Fibroblast of skin of abdomen (primary cell): Measurements from ENCODE around the gene SHISA5.
"Not testable (repeated sequence)": the region's sequence is repeated elsewhere in the genome, so short reads cannot be mapped to it uniquely, and the experiment has no call there.

Experiments used
- DNase-seq: peaks from one replicate; pipeline ENCODE4 v3.0.0-alpha.2; 2013

Gene SHISA5

GRCh38 chr3:48476426-48477053, 27.4 kb downstream of the SHISA5 start:
- no peak for DNase-seq

- DNase-seq = no peak
Observed at GRCh38 chr3:48475188-48475587, 28.8 kb downstream of the SHISA5 start.

GRCh38 chr3:48474619-48475018, 29.4 kb downstream of the SHISA5 start:
- no peak for DNase-seq

- DNase-seq = not testable (repeated sequence)
Observed at GRCh38 chr3:48474031-48474430, 29.9 kb downstream of the SHISA5 start.

DNA sequence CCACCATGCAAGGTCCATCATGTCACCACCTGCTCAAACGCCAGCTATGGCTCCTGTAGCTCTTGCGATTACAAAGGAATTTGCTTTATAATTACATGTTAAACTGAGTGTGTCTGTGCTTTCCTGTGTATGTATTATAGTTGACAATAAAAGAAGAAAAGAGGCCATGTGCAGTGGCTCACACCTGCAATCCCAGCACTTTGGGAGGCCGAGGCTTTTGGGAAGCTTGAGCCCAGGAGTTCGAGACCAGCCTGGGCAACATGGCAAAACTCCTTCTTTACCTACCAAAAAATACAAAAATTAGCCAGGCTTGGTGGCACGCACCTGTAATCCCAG, 30.4 kb downstream of the SHISA5 start:
- no peak for DNase-seq

DNA sequence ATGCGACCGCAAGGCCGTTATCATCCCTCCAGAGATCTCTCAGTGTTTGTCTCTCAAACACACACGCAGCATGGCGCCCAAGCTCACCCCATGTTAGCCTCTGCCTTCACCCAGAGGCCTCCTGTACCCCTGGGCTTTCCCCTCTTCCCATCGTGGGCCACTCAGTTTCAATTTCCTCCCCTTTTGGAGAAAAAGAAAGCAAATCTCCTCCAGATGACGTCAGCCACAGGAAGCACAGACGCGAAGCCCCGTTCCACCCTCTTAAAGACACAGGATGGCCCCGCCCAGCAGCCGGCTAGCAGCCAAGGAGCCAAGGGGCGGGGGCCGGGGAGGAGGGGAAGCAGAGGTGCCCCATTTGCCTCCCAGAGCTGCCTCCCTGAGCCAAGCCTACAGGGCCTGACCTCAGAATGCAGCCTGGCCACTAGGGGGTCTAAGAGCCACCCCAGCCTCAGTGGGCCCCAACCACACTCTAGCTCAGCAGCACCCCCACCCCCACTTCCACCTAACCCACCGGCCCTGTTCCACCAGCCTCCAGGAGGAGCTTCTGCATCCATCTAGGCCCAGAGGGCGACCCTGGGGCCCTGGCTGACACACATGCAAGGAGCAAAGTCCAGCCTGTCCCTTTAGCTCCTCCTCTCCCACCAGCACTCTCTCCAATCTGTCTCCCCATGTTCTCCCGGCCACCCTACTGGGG, 30.9 kb downstream of the SHISA5 start:
- peak; percentile 91 for DNase-seq

- no peak for DNase-seq
Observed at GRCh38 chr3:48472673-48472922, 31.4 kb downstream of the SHISA5 start.

DNA sequence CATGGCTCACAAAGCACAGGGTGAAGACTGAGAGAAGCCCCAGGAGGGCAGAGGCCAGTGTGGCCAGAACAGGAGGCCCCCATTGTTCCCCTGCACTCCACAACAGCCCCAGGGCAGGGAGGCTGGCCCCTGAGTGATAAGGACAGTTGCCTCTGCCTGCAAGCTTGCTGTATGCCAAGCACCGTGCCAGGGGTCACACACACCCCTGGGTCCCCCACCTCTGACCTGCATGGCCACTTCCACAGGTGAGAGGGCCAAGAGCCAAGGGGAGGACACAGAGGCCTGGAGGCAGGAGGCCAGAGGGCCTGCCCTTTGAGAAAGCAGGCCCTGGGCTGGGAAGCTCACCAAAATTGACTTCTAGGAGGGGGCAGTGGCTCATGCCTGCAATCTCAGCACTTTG, 33.7 kb downstream of the SHISA5 start:
- no peak for DNase-seq

GRCh38 chr3:48469046-48469915, 34.7 kb downstream of the SHISA5 start:
- DNase-seq = no peak

GRCh38 chr3:48468329-48468731, 35.6 kb downstream of the SHISA5 start:
- no peak for DNase-seq

DNA sequence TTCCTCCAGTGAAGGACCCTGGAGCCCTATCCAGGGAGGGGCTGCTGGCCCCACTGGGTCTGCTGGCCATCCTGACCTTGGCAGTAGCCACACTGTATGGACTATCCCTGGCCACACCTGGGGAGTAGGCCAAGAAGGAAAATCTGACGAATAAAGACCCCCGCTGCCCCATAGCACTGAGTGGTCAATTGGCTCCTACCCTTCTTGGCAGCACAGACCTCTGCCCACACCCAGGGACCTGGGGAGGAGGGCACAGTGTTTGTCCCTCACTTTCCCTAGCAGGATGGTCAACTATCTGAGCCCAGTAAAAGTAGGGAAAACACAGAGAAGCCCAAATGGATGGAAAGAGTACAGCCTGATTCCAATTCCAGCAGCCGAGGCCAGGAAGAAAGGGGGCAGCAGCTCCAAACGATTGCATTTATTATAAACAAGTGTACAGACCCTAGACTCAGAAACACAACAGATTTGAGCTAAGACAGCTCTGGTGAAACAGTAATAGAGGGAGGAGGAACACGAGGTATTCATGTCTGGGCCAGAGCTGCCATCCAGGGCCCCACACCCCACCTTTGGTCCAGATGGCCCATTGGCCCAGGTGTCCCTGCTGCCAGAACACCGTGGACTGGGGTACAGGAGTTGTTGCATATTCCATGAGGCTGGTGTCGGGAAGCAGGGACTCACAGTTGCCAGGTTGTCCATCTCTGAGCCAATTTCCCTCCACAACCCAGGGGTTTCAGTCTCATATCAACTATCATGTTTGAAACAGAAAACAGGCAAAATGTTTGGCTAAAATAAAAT, 36.3 kb downstream of the SHISA5 start:
- no peak for DNase-seq

DNA sequence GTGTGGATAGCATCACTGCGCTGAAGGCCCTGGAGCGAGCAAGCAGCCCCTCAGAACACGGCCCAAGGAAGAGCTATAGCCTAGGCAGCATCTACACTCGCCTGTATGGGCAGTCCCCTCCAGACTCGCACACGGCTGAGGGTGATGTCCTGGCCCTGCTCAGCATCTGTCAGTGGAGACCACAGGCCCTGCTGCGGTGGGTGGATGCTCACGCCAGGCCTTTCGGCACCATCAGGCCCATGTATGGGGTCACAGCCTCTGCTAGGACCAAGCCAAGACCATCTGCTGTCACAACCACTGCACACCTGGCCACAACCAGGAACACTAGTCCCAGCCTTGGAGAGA, 36.9 kb downstream of the SHISA5 start:
- DNase-seq = no peak

DNA sequence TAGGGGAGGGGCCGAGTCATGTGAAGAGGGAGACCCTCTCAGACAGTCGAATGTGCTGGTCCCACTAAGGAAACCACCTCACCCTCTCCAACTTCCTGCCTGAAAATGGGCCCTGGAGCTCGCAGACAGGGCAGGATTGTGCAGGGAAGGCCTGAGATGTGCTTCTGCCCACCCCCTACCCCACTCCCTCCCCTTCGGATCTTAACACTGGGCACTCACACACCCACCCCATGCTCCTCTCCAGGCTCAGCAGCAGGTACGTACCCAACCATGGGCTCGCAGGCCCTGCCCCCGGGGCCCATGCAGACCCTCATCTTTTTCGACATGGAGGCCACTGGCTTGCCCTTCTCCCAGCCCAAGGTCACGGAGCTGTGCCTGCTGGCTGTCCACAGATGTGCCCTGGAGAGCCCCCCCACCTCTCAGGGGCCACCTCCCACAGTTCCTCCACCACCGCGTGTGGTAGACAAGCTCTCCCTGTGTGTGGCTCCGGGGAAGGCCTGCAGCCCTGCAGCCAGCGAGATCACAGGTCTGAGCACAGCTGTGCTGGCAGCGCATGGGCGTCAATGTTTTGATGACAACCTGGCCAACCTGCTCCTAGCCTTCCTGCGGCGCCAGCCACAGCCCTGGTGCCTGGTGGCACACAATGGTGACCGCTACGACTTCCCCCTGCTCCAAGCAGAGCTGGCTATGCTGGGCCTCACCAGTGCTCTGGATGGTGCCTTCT, 37.4 kb downstream of the SHISA5 start:
- no peak for DNase-seq

DNA sequence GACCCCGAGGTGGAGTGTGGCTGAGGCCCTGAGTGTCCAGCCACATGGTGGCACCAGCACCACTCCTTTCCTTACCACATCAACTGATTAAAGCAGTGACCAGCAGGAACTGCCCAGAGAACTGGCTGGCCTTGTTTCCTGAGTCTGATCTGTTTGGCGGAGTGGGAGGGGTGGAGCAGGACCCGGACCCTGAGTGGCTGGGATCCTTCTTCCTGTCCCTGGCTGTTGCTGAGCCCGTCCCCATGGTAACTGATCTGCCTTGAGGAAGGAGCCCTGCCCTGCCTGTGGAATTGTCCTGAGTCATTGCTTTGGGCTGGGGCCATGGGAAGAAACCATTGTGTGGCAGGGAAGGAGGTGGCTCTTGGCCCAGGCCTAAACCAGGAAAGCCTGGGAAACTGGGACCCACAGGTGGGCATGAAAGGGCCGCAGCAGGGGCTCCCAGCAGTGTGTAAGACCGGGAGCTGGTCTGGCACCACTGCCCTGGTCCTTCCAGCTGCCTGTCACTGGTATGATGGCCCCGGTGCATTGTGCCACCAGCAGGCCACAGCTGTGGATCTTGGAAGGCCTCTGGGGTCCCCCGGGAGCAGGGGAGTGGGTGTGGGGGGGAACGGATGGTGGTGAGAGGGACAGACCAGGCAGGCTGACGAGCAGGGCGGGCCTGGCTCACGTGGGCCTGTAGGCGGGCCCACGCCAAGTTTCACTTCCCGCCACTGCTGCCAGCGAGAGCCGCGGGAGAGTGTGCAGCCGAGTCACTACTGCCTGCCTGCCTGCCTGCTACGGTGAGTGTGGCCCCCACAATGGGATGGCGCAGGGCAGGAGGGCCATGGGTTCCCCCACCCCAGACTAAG, 38.2 kb downstream of the SHISA5 start:
- DNase-seq = peak; percentile 99

DNA sequence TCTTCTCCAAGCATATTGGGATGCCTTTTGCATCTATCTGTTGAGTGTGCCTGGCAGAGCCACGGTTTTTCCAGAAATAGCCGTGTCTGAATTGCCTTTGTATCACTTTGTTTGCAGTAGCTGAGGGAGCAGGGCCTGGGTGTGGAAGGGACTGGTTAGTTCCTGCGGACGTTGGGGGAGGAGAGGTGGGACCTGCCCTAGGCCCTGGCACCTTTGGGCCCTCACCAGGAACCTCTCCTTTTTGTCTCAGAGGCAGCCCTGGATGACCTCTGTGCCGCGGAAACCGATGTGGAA, 38.8 kb downstream of the SHISA5 start:
- DNase-seq = no peak

GRCh38 chr3:48464713-48465221, 39.2 kb downstream of the SHISA5 start:
- DNase-seq = no peak

DNA sequence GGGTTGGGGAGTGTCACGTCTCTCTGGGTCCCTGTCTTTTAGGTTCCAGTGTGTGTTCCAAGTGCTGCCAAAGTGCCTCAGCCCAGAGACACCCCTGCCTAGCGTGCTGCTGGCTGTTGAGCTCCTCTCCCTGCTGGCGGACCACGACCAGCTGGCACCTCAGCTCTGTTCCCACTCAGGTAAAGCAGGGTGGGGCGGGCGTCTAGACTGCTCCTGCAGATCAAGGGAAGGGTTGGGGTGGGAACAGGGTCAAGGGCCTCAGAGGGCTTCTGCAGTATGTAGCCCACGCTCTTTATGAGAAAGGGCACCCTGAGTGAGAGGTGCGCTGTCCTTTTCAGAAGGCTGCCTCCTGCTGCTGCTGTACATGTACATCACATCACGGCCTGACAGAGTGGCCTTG, 40.3 kb downstream of the SHISA5 start:
- DNase-seq = no peak

DNA sequence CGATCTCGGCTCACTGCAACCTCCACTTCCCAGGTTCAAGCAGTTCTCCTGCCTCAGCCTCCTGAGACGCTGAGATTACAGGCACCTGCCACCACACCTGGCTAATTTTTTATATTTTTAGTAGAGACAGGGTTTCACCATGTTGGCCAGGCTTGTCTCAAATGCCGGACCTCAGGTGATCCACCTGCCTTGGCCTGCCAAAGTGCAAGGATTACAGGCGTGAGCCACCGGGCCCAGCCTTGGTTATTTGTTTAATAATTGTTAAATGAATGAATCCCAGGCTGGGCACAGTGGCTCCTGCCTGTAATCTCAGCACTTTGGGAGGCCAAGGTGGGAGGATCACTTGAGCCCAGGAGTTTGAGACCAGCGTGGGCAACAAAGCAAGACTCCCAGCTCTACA, 42.2 kb downstream of the SHISA5 start:
- not testable (repeated sequence) for DNase-seq

- no peak for DNase-seq
Observed at GRCh38 chr3:48460517-48460902, 43.5 kb downstream of the SHISA5 start.

DNA sequence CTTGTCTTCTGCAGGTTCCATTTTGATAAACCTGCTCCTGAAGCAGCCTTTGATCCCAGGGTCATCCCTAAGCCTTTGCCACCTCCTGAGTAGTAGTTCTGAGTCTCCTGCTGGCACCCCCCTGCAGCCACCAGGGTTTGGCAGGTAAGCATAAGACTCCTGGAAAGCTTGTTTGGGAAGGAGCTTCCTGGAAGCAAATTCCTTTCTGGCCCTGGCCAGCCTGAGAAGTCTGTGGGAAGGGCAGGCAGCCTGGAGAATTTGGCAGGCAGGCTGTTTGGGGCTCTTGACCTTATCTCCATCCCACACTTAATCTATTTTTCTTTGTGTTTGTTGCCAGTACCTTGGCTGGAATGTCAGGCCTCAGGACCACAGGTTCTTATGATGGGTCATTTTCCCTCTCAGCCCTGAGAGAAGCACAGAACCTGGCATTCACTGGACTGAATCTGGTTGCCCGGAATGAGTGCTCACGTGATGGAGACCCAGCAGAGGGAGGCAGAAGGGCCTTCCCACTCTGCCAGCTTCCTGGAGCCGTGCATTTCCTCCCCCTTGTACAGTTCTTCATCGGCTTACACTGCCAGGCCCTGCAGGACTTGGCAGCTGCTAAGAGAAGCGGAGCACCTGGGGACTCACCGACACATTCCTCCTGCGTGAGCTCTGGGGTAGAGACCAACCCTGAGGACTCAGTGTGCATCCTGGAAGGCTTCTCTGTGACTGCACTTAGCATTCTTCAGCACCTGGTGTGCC, 44.0 kb downstream of the SHISA5 start:
- no peak for DNase-seq

- no peak for DNase-seq
Observed at GRCh38 chr3:48459331-48459730, 44.6 kb downstream of the SHISA5 start.
